ENCODE data around the gene AOC2.
"Not testable (repeated sequence)": the region's sequence is repeated elsewhere in the genome, so short reads cannot be mapped to it uniquely, and the experiment has no call there.

AOC2 gene

GRCh38 chr17:42880776-42881310, 36.5 kb downstream of the AOC2 start:
- no peak overlapping the region for H3K4me2 ChIP-seq (ENCODE audit: low read length)
- no peak overlapping the region for H2AFZ ChIP-seq (ENCODE audit: low read depth, low read length)
- no peaks in the 10 kb centered on the region for H4K20me1 ChIP-seq (ENCODE audit: insufficient read depth, low read length)
- H3K36me3 ChIP-seq (replicated peaks; ENCODE audit: low read depth, low read length): no peaks in the 10 kb centered on the region
- no peak overlapping the region for H3K9ac ChIP-seq (ENCODE audit: low read length)
- no peaks in the 10 kb centered on the region for H3K9me3 ChIP-seq (ENCODE audit: insufficient read depth, low read length)
- TF ChIP-seq CTCF (IDR thresholded peaks at IDR 0.05; ENCODE audit: low read depth, low read length) (no peak), EZH2phosphoT487 (IDR thresholded peaks at IDR 0.05; ENCODE audit: low read depth) (no peak)
- H3K79me2 ChIP-seq (ENCODE audit: low read length): no peaks in the 10 kb centered on the region
- no peak overlapping the region for H3K27ac ChIP-seq (ENCODE audit: low read length)
- no peak overlapping the region for H3K4me3 ChIP-seq (ENCODE audit: low read length)
- 0 out of 2 replicates have a peak, but pooled peaks cover 2% of the 10 kb centered on the region for H3K4me1 ChIP-seq (ENCODE audit: low read length)
- peaks cover 23% of the 10 kb centered on the region for H3K27me3 ChIP-seq (ENCODE audit: low read depth, low read length)

GRCh38 chr17:42881706-42882105, 37.3 kb downstream of the AOC2 start:
- not testable (repeated sequence) for H4K20me1 ChIP-seq (ENCODE audit: insufficient read depth, low read length); H3K9me3 ChIP-seq (ENCODE audit: insufficient read depth, low read length); H3K4me1 ChIP-seq (ENCODE audit: low read length); H3K27ac ChIP-seq (ENCODE audit: low read length); H3K4me2 ChIP-seq (ENCODE audit: low read length); H3K36me3 ChIP-seq (replicated peaks; ENCODE audit: low read depth, low read length); H3K4me3 ChIP-seq (ENCODE audit: low read length); H2AFZ ChIP-seq (ENCODE audit: low read depth, low read length); H3K9ac ChIP-seq (ENCODE audit: low read length); H3K79me2 ChIP-seq (ENCODE audit: low read length)
- H3K27me3 ChIP-seq (ENCODE audit: low read depth, low read length): peaks cover 23% of the 10 kb centered on the region

GRCh38 chr17:42882166-42882565, 37.8 kb downstream of the AOC2 start:
- H2AFZ ChIP-seq (ENCODE audit: low read depth, low read length): no peak overlapping the region
- TF ChIP-seq EZH2phosphoT487 (IDR thresholded peaks at IDR 0.05; ENCODE audit: low read depth) (no peak), CTCF (IDR thresholded peaks at IDR 0.05; ENCODE audit: low read depth, low read length) (no peak)
- no peaks in the 10 kb centered on the region for H3K36me3 ChIP-seq (replicated peaks; ENCODE audit: low read depth, low read length)
- H3K4me3 ChIP-seq (ENCODE audit: low read length): no peak overlapping the region
- H4K20me1 ChIP-seq (ENCODE audit: insufficient read depth, low read length): no peaks in the 10 kb centered on the region
- no peak overlapping the region for H3K27ac ChIP-seq (ENCODE audit: low read length)
- peaks cover 23% of the 10 kb centered on the region for H3K27me3 ChIP-seq (ENCODE audit: low read depth, low read length)
- no peak overlapping the region for H3K4me2 ChIP-seq (ENCODE audit: low read length)
- H3K9ac ChIP-seq (ENCODE audit: low read length): no peak overlapping the region
- H3K79me2 ChIP-seq (ENCODE audit: low read length): no peaks in the 10 kb centered on the region
- H3K4me1 ChIP-seq (ENCODE audit: low read length): 0 out of 2 replicates have a peak, but pooled peaks cover 2% of the 10 kb centered on the region
- no peaks in the 10 kb centered on the region for H3K9me3 ChIP-seq (ENCODE audit: insufficient read depth, low read length)

GRCh38 chr17:42883802-42884558, 39.6 kb downstream of the AOC2 start:
- no peaks in the 10 kb centered on the region for H3K36me3 ChIP-seq (replicated peaks; ENCODE audit: low read depth, low read length)
- H4K20me1 ChIP-seq (ENCODE audit: insufficient read depth, low read length): no peaks in the 10 kb centered on the region
- H3K9me3 ChIP-seq (ENCODE audit: insufficient read depth, low read length): no peaks in the 10 kb centered on the region
- no peak overlapping the region for H3K9ac ChIP-seq (ENCODE audit: low read length)
- TF ChIP-seq CTCF (IDR thresholded peaks at IDR 0.05; ENCODE audit: low read depth, low read length): no peak
- TF ChIP-seq EZH2phosphoT487 (IDR thresholded peaks at IDR 0.05; ENCODE audit: low read depth): no peak
- no peak overlapping the region for H3K4me2 ChIP-seq (ENCODE audit: low read length)
- no peaks in the 10 kb centered on the region for H3K4me1 ChIP-seq (ENCODE audit: low read length)
- H3K27ac ChIP-seq (ENCODE audit: low read length): no peak overlapping the region
- peaks cover 8% of the 10 kb centered on the region for H3K27me3 ChIP-seq (ENCODE audit: low read depth, low read length)
- H2AFZ ChIP-seq (ENCODE audit: low read depth, low read length): no peak overlapping the region
- no peak overlapping the region for H3K4me3 ChIP-seq (ENCODE audit: low read length)
- no peaks in the 10 kb centered on the region for H3K79me2 ChIP-seq (ENCODE audit: low read length)

- not testable (repeated sequence) for H3K27me3 ChIP-seq (ENCODE audit: low read depth, low read length); H3K9me3 ChIP-seq (ENCODE audit: insufficient read depth, low read length); H3K4me3 ChIP-seq (ENCODE audit: low read length); H3K4me2 ChIP-seq (ENCODE audit: low read length); H3K4me1 ChIP-seq (ENCODE audit: low read length); H3K36me3 ChIP-seq (replicated peaks; ENCODE audit: low read depth, low read length); H3K27ac ChIP-seq (ENCODE audit: low read length); H2AFZ ChIP-seq (ENCODE audit: low read depth, low read length); H3K9ac ChIP-seq (ENCODE audit: low read length); H3K79me2 ChIP-seq (ENCODE audit: low read length); H4K20me1 ChIP-seq (ENCODE audit: insufficient read depth, low read length)
Observed at GRCh38 chr17:42885806-42886205, 41.4 kb downstream of the AOC2 start.
